Transverse colon (tissue), 4 donors: ENCODE results near the gene SAMD14. TPM values are rescaled to one million over a fixed set of nuclear protein-coding genes. Genes with fewer than 3 reads are reported as not detected.

Experiments used
- DNase-seq: peaks from one replicate; pipeline ENCODE4 v3.0.0-alpha.2; 2019
- H3K27ac ChIP-seq, 4 donors: fragments of 200-600 bp; sonication (generic); 2 replicates each; pipeline ENCODE4 v1.5.1; 2016 to 2018; ENCODE audit warnings: inconsistent platforms in 4 of 4
- H3K27me3 ChIP-seq: fragments of 200-600 bp; sonication (generic); 2 replicates; pipeline ENCODE4 v1.5.1; 2017; ENCODE audit warnings: inconsistent platforms
- H3K36me3 ChIP-seq, 4 donors: fragments of 200-600 bp; sonication (generic); 2 replicates each; pipeline ENCODE4 v1.5.1; 2017 to 2019; ENCODE audit warnings: inconsistent platforms in 4 of 4
- H3K4me1 ChIP-seq, 4 donors: fragments of 200-600 bp; sonication (generic); 2 replicates each; pipeline ENCODE4 v1.5.1; 2017 to 2020; ENCODE audit warnings: inconsistent platforms in 4 of 4
- H3K4me3 ChIP-seq, 4 donors: fragments of 200-600 bp; sonication (generic); 1 replicate in 1 of 4; 2 replicates in 3 of 4; pipeline versions ENCODE4 v1.5.1 to v1.6.1; 2017 to 2019; ENCODE audit warnings: inconsistent platforms in 4 of 4
- H3K9me3 ChIP-seq, 2 donors: fragments of 200-600 bp; sonication (generic); 2 replicates each; pipeline ENCODE4 v1.5.1; 2017 to 2019; ENCODE audit warnings: inconsistent platforms in 2 of 2
- CTCF ChIP-seq, 5 experiments: fragments of 200-600 bp in 3 of 5; fragments of 450-650 bp in 2 of 5; sonication (generic) in 3 of 5; IDR thresholded peaks; 1 replicate in 2 of 5; 2 replicates in 3 of 5; pipeline ENCODE4 v1.5.1; 2016 to 2017; ENCODE audit warnings: antibody characterized with exemption in 5 of 5, inconsistent platforms in 3 of 5, mild to moderate bottlenecking in 2 of 5, moderate library complexity in 1 of 5
- EP300 ChIP-seq: sonication (generic); formaldehyde crosslinking; IDR thresholded peaks from one replicate; pipeline ENCODE4 v1.6.1; 2017; ENCODE audit warnings: antibody characterized with exemption, low read depth
- POLR2A ChIP-seq: fragments of 450-650 bp; IDR thresholded peaks from one replicate; pipeline ENCODE4 v1.6.1; 2016; ENCODE audit warnings: antibody characterized with exemption, mild to moderate bottlenecking, moderate library complexity
- POLR2AphosphoS5 ChIP-seq, 3 donors: sonication (generic); formaldehyde crosslinking; IDR thresholded peaks; one replicate each; pipeline ENCODE4 v1.6.1; 2016; ENCODE audit warnings: antibody characterized with exemption in 3 of 3
- WGBS, 2 donors: methylation state at CpG; one replicate each; pipeline ENCODE4 v1.1.5; 2018; ENCODE audit warnings: low coverage in 1 of 2; 5-methylcytosine and 5-hydroxymethylcytosine counted together
- in situ Hi-C, 4 donors: fragments of 200-750 bp; cut with MboI; loops; one replicate each; pipeline versions ENCODE4 v1.15.0 to v1.15.1; 2017; ENCODE audit warnings: low sequenced_read_pairs in 3 of 4, low pct_ligation_motif_present in 1 of 4, low pct_unique_long_range_greater_than_20kb in 1 of 4
- intact Hi-C: fragments of 100-400 bp; cut with DNase I; formaldehyde crosslinking; loops from one replicate; pipeline ENCODE4 v1.15.1; 2023; ENCODE audit warnings: low total_unique reads
- total RNA-seq, 4 donors: library from RNA; depleted of rRNA; stranded (reverse); fragments of >200 nt; gene quantifications; one replicate each; pipeline ENCODE4 v1.1.0, GENCODE V29; 2016

SAMD14 gene
- total RNA-seq, 4 donors from 2014 or later, result 0.14 to 1.8 (median 0.32) TPM; not detected in 1

GRCh38 chr17:50076591-50077235 lies 53.2 kb downstream of the SAMD14 start:
- H3K36me3 ChIP-seq, result peaks cover 0 to 51% (median 4%) of the 10 kb centered on the region in 4 donors
- no peaks in the 10 kb centered on the region for H3K27me3 ChIP-seq
- no peak for TF ChIP-seq CTCF (IDR thresholded peaks at IDR 0.05)
- no peak for TF ChIP-seq POLR2A
- no peak for TF ChIP-seq EP300
- TF ChIP-seq POLR2AphosphoS5 (IDR thresholded peaks at IDR 0.05), result no peak
- no peak overlapping the region for H3K27ac ChIP-seq
- intact Hi-C loops (loop anchor here (10.0 kb wide), 1 partner anchor 212 kb away; no protein-coding TSS in a partner anchor), in situ Hi-C loops (no loop called here)
- H3K4me3 ChIP-seq, result no peak overlapping the region
- WGBS, 2 donors, result 60 to 82% methylated on average over 9 to 32 of the region's 39 CpGs
- no peak for DNase-seq
- no peaks in the 10 kb centered on the region for H3K9me3 ChIP-seq
- H3K4me1 ChIP-seq, result peaks cover 0 to 8% (median 0%) of the 10 kb centered on the region in 4 donors

GRCh38 chr17:50076221-50076590 lies 53.8 kb downstream of the SAMD14 start:
- peaks cover 0 to 8% (median 0%) of the 10 kb centered on the region in 4 donors for H3K4me1 ChIP-seq
- H3K27me3 ChIP-seq, result no peaks in the 10 kb centered on the region
- no peak overlapping the region for H3K4me3 ChIP-seq
- intact Hi-C loops (loop anchor here (10.0 kb wide), 1 partner anchor 211 kb away; no protein-coding TSS in a partner anchor), in situ Hi-C loops (no loop called here)
- peaks cover 0 to 52% (median 6%) of the 10 kb centered on the region in 4 donors for H3K36me3 ChIP-seq
- no peaks in the 10 kb centered on the region for H3K9me3 ChIP-seq
- TF ChIP-seq EP300, result no peak
- TF ChIP-seq POLR2AphosphoS5 (IDR thresholded peaks at IDR 0.05), result no peak
- TF ChIP-seq CTCF (IDR thresholded peaks at IDR 0.05), result no peak
- DNase-seq, result no peak
- 86 to 100% methylated on average over 1 to 16 of the region's 16 CpGs for WGBS, 2 donors
- H3K27ac ChIP-seq, result no peak overlapping the region

- Histone ChIP-seq H3K4me3 (no peak overlapping the region), H3K27ac (no peak overlapping the region), H3K9me3 (no peaks in the 10 kb centered on the region), H3K27me3 (no peaks in the 10 kb centered on the region), H3K4me1 (peaks cover 0 to 8% (median 0%) of the 10 kb centered on the region in 4 donors), H3K36me3 (peaks cover 0 to 55% (median 8%) of the 10 kb centered on the region in 4 donors)
- TF ChIP-seq CTCF (IDR thresholded peaks at IDR 0.05) (no peak), POLR2A (no peak), EP300 (no peak), POLR2AphosphoS5 (IDR thresholded peaks at IDR 0.05) (no peak)
- 91 to 95% methylated on average over 11 to 16 of the region's 16 CpGs for WGBS, 2 donors
- DNase-seq, result no peak
- intact Hi-C loops, result loop anchor here (10.0 kb wide), 1 partner anchor 211 kb away; no protein-coding TSS in a partner anchor
- in situ Hi-C loops, result no loop called here
Measured at GRCh38 chr17:50075446-50076032, 54.4 kb downstream of the SAMD14 start.

GRCh38 chr17:50074227-50074626 lies 55.7 kb downstream of the SAMD14 start:
- Histone ChIP-seq H3K36me3 (peaks cover 0 to 55% (median 8%) of the 10 kb centered on the region in 4 donors), H3K27me3 (no peaks in the 10 kb centered on the region), H3K27ac (no peak overlapping the region), H3K9me3 (no peaks in the 10 kb centered on the region), H3K4me1 (no peaks in the 10 kb centered on the region), H3K4me3 (no peak overlapping the region)
- in situ Hi-C loops (no loop called here), intact Hi-C loops (loop anchor here (10.0 kb wide), 1 partner anchor 209 kb away; no protein-coding TSS in a partner anchor)
- no peak for DNase-seq
- no peak for TF ChIP-seq CTCF (IDR thresholded peaks at IDR 0.05)
- WGBS, 2 donors, result 95 to 96% methylated on average over 5 to 6 of the region's 6 CpGs
